Left kidney (tissue), 8 donors: ENCODE measurements around the gene VEZF1. TPM values are rescaled to one million over a fixed set of nuclear protein-coding genes. Genes with fewer than 3 reads are reported as not detected.
A peak's percentile ranks its signal among the peaks of the same experiment; 100 is the strongest.

Source experiments
- DNase-seq: peaks from one replicate; pipeline ENCODE4 v3.0.0-alpha.2; 2013
- long read RNA-seq, 8 donors: transcript quantifications; one replicate each; lab custom pipeline, GENCODE V29; 2026
- polyA plus RNA-seq: library from polyadenylated mRNA; unstranded; fragments of 120-200 nt; gene quantifications from one replicate; pipeline ENCODE4 v1.2.1, GENCODE V29; 2013; ENCODE audit not compliant: insufficient read length

The VEZF1 gene, protein sequence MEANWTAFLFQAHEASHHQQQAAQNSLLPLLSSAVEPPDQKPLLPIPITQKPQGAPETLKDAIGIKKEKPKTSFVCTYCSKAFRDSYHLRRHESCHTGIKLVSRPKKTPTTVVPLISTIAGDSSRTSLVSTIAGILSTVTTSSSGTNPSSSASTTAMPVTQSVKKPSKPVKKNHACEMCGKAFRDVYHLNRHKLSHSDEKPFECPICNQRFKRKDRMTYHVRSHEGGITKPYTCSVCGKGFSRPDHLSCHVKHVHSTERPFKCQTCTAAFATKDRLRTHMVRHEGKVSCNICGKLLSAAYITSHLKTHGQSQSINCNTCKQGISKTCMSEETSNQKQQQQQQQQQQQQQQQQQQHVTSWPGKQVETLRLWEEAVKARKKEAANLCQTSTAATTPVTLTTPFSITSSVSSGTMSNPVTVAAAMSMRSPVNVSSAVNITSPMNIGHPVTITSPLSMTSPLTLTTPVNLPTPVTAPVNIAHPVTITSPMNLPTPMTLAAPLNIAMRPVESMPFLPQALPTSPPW
- polyA plus RNA-seq = 115 TPM
- long read RNA-seq, donor 1, transcript VEZF1-202 (6 exons, 2,321 nt) = major isoform, 11 of 85 reads
- long read RNA-seq, donor 1, partial matches to known transcripts = 71 of 85 reads
- long read RNA-seq, donor 1, other reads (novel, unspliced or antisense) = 0 of 85 reads
- long read RNA-seq, donor 2, transcript VEZF1-202 (6 exons, 2,321 nt) = major isoform, 11 of 62 reads
- long read RNA-seq, donor 2, partial matches to known transcripts = 50 of 62 reads
- long read RNA-seq, donor 2, other reads (novel, unspliced or antisense) = 0 of 62 reads
- long read RNA-seq, donor 3, transcript VEZF1-202 (6 exons, 2,321 nt) = major isoform, 19 of 58 reads
- long read RNA-seq, donor 3, partial matches to known transcripts = 36 of 58 reads
- long read RNA-seq, donor 3, other reads (novel, unspliced or antisense) = 0 of 58 reads
- long read RNA-seq, donor 4, partial matches to known transcripts = 5 of 5 reads
- long read RNA-seq, donor 4, other reads (novel, unspliced or antisense) = 0 of 5 reads
- long read RNA-seq, donor 5, transcript VEZF1-202 (6 exons, 2,321 nt) = major isoform, 19 of 34 reads
- long read RNA-seq, donor 5, partial matches to known transcripts = 13 of 34 reads
- long read RNA-seq, donor 5, other reads (novel, unspliced or antisense) = 0 of 34 reads
- long read RNA-seq, donor 6, transcript VEZF1-202 (6 exons, 2,321 nt) = major isoform, 13 of 49 reads
- long read RNA-seq, donor 6, partial matches to known transcripts = 36 of 49 reads
- long read RNA-seq, donor 6, other reads (novel, unspliced or antisense) = 0 of 49 reads
- long read RNA-seq, donor 7, transcript VEZF1-202 (6 exons, 2,321 nt) = major isoform, 17 of 78 reads
- long read RNA-seq, donor 7, partial matches to known transcripts = 59 of 78 reads
- long read RNA-seq, donor 7, other reads (novel, unspliced or antisense) = 0 of 78 reads
- long read RNA-seq, donor 8, transcript VEZF1-202 (6 exons, 2,321 nt) = major isoform, 8 of 11 reads
- long read RNA-seq, donor 8, partial matches to known transcripts = 0 of 11 reads
- long read RNA-seq, donor 8, other reads (novel, unspliced or antisense) = 0 of 11 reads

DNA sequence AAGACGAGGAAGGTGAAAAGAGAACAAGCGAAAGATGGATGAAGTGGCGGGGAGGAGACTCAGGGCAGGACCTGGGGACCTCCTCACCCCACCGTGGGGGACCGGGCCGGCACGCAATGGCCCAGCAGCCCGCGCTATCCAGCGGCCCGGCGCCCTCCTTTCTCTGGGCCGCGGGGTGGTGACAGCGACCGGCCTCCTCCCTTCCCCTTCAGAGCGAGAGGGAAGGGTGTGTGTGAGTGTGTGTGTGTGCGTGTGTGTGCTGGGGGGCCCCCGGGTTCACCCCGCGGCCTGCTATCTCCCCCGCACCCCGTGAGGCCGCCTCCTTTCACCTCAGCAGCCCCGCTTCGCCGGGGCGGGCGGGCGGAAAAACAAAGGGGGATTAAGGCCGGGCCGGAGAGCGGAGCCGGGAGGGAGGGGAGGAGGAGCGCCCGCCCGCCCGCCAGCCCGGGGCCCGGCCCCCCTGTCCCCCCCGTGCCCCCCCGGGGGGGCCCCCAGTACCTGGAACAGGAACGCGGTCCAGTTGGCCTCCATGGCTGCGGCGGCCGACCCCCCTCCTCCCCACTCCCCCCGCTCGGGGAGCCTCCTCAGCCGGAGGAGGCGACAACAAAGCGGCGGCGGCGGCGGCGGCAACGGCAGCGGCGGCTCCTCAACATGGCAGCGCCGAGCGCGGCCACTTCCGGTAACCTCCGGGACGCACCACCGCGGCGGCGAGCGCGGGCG is at the start of gene VEZF1:
Gene VEZF1, minus strand, starts transcription at position 674 of the 720 bp plus-strand sequence. Its CDS starts 143 bp downstream, at position 531.
- DNase-seq = peak; percentile 78

DNA sequence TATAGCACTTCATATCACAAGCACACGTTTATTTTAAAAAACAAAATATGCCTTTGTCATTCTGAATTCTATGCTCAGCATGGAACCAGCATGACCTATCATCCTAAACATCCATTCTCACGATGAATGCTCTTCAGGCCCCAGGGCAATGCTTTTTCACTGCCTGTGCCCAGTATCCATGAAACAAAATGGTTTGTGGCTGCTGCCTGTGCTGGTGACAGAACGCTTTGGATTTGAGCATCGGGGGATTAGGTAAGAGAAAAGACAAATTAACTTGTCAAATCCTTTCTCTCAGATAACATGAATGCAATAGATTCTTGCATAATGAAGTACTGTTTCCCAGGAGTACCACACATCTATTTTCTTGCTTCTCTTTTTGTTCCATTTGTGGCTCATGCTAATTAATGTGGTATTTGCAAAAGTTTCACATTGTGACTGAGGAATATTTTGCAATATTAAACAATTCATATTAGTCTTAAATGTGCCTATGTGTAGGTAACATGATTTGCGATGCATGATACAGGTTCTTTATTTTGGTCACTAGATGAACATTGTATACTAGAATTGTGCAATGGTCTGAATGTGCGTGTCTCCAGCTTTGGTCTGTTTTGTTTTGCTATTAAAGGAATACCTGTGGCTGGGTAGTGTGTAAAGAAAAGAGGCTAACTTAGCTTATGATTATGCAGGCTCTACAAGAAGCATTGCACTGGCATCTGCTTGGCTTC is 44.8 kb upstream of the VEZF1 start:
- no peak for DNase-seq

DNA sequence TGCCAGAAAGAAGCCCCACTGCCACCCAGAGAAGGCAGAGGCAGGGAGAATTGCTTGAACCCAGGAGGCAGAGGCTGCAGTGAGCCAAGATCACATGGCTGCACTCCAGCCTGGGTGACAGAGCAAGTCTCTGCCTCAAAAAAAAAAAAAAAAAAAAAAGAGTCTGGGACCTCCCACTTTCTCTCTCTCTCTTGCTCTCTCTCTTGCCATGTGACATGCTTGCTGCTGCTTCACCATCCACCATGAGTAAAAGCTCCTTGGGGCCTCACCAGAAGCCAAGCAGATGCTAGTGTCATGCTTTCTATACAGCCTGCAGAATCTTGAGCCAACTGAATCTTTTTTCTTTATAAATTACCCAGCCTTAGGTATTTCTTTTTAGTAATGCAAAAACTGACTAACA is 40.5 kb upstream of the VEZF1 start:
- no peak for DNase-seq

DNA sequence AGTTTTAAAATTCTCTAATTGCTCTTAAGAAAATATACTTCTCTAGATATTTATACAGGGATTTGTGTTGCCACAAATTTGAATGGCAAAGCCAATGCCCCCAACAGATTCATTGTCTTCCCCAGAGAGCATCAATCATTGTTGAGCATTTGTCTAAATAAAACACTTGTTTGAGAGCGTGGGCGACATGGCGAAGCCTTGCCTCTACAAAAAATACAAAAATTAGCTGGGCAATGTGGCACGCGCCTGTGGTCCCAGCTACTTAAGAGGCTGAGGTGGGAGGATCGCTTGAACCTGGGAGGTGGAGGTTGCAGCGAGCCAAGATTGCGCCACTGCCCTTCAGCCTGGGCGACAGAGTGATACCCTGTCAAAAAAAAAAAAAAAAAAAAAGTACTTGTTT is 32.3 kb upstream of the VEZF1 start:
- no peak for DNase-seq

DNA sequence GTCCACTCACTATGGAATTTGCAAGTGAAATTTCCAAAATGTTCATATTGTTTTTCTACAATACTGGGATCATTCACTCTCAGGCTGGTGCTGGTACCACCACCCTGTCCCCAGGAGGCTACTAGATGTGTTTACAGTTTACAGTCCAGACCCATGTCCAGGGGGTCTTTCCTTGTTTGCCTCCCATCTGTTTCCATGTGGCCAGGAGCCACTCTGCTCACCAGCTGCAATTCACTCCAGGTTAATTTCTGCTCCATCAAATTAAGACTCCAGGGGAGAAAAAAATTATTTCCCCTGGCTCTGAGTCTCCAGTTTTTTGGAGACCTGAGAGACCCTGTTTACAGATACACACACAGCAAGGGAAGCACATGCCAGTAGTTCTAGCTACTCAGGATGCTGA is 31.5 kb upstream of the VEZF1 start:
- DNase-seq = no peak

DNA sequence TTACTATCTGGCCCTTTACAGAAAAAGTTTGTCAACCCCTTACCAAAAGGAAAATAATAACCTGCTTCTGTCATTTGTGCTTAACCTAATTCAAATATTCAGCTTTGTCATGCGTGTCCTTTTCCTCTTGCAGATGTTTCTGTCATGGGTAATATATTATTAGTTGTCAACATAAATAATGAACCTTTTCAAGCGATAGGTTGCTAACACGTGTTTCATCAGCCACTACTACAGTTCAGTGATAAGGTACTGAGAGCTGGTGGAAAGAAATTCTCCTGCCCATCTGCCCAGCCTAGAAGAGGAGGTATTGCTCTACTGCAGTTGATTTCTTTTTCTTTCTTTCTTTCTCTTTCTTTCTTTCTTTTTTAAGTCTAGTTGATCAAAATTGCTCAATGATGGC is 31.0 kb upstream of the VEZF1 start:
- DNase-seq = no peak

DNA sequence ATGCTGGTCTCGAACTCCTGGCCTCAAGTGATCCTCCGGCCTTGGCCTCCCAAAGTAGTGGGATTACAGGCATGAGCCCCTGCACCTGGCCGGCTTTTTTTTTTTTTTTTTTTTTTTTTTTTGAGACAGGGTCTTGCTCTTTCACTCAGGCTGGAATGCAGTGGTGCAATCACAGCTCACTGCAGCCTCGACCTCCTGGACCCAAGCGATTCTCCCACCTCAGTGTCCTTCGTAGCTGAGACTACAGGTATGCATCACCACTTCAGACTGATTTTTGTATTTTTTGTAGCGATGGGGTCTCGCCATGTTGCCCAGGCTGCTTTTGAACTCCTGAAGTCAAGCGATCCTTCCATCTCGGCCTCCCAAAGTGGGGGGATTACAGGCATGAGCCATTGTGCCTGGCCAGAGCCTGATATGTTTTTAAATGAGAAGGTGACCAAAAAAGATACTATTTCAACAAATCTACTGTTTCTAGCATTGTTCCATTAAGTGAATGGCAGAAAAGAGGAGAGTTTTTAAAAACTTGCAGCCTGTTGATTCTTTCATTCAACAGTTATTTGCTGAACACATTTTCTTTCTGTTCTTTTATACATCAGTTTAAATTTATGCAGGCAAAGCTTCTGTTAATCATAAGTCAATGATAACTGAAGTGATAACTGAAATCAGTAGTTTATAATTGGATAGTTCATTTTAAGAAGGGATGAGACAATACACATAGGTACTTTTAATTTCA is 22.2 kb upstream of the VEZF1 start:
- no peak for DNase-seq

DNA sequence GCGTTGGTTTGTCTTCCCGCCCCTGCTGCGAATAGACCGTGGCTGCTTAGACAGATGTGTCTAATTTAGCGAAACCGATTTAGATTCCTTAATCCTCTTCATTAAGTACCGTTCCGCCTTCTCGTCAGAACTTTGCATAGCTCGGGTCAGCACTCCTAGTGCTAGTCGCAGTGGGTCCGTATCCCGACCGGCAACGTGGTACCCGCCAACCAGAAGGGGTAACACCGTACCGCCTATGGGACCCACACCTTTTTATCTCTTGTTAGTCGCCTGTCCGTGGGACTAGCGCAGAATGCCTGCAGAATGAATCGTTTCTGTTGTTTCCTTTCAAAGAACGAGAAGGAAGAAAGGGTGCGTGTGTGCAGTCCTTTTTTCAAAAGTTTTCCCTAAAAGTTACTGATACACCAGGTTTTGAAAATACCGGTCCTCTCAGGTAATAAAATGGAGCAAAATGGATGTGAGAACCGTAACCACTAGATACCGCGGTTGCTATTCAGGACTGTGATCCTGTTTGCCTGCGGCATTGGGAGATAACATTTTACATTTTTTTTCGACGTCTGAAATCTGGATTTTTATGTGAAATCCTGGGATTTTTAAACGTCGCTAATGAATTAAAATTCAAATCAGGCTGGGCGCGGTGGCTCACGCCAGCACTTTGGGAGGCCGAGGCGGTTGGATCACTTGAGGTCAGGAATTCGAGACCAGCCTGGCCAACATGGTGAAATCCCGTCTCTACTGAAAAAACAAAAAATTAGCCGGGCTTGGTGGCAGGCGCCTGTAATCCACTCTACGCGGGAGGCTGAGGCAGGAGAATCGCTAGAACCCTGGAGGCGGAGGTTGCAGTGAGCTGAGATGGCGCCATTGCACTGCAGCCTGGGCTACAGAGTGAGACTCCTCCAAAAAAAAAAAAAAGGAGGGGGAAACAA is 20.0 kb upstream of the VEZF1 start:
- DNase-seq = no peak

DNA sequence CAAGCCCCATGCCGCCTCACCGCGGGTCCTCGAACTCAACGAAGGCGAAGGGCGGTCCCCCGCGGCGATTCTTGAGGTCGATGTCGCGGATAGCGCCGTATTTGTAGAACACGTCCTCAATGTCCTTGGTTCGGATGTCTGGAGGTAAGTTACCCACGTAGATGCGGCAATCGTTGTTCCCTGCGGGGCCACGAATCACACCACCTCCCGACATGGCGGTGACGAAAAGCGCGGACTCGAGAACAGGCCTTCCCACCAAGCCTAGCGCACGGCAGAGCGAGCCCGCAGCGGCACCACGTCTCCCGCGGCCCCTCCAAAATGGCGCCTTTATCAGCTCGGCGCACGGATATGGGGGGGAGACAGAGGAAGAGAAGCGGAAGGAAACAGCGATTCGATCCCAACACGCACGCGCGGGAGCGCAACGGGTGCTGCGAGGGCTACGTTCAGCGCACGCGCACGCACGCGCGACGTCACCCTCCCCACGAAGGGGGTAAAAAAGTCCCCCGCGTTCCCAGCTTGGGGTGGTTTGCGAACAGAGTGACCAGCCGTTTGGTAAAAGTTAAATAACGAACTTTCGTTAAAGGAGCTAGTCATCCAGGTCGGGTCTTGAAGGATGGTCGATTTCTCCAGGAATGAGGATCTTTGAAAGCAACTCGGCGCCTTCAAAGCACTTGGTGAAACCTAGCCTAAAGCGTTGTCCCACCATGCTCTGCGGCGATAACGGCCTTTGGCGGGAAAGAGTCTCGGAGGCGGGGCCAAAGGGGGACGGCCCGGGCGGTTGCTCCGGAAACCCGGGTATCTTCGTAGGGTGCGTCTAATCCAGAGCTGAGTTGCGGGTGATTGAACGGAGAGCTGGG is 19.1 kb upstream of the VEZF1 start, which contains the start of gene SRSF1:
Gene SRSF1, minus strand, starts transcription at position 323 of the 857 bp plus-strand sequence. Its CDS starts 109 bp downstream, at position 214.
- DNase-seq = peak; percentile 98

DNA sequence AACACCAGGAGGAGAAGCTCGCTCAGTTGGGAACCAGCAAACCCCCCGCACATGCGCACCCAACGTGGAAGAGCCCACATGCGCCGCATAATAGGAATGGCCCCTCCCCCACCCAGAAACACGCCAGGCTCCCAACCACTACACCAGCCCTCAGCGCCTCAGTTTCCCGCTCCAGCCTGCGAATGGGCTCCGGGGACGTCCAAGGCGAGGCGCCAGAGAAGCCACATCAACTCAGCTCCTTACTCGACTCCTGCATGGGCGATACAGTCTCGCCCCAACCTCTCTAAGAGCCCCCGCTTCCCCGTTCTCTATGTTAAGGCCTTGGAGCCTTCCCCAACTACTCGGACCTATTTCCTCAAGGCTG is 18.5 kb upstream of the VEZF1 start:
- DNase-seq = peak; percentile 81

DNA sequence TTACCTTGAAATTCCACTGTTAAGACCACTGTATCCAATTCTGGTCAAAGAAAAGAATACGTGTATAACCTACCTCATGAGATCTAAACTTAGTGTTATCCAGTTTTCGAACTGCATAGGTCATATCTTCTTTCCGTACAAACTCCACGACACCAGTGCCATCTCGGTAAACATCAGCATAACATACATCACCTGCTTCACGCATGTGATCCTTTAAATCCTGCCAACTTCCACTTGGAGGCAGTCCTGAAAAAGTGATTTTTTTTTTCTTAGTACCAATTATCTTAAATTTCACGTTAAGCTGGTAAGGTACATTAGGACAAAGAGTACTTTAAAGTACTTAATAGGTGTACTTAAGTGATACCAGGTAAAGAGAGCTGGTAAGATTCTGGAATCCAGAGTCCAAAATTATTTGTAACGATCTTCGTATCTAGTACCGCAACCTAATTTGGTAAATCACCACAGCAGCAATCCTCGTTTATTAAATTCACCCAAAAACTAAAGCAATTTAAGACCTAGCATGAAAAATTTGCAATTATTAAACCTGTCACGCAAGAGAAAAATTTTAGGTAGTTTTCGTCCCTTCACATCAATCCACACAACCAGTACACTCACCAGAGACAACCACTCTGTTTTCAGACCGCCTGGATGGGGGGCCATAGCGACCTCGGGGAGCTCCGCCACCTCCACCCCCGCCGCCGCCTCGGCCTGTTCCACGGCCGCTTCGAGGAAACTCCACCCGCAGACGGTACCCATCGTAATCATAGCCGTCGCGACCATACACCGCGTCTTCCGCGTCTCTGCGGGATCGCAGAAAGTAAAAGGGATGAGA is 17.9 kb upstream of the VEZF1 start:
- DNase-seq = no peak

DNA sequence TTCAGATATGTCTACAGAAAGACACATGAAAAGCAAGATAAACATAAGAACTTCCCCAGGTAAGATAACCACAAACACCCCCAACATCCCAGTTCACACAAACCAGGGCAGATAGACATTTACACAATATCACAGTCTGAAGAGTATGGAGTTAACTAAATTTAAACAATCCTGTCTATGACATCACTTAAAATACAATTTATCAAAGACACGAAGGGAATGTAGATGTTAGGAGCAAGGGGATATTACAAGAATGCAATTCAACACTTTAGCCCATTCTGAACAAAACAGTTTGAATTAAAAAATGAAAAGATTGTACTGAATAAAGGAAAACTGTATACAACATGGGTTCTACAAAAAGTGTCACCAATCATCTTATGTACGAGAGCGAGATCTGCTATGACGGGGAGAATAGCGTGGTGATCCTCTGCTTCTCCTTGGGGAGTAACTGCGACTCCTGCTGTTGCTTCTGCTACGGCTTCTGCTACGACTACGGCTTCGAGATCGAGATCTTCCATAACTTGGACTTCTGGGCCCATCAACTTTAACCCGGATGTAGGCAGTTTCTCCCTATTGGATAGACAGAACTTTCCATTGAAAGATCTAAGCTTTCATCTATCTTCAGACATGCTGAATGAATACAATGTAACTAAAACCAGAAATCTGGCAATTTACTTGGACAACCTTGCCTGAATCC is 17.1 kb upstream of the VEZF1 start:
- no peak for DNase-seq

DNA sequence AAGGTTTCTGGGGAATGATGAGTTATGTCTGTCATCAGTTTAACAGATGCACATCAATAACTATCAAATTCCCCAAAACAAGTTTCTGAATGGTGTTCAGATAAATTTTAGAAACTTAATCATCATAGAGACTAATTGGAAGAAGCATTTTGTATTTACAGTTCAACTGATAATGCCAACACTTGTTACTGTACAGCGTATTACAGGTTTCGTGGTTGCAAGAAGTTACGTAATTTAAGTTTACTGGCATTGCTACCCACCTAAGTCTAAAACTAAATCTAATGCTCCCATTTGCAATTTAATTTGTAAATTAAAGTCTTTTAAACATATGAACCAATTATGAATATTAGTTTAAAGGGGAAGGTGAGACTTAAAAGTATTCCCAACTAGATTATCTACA is 16.0 kb upstream of the VEZF1 start:
- DNase-seq = no peak

DNA sequence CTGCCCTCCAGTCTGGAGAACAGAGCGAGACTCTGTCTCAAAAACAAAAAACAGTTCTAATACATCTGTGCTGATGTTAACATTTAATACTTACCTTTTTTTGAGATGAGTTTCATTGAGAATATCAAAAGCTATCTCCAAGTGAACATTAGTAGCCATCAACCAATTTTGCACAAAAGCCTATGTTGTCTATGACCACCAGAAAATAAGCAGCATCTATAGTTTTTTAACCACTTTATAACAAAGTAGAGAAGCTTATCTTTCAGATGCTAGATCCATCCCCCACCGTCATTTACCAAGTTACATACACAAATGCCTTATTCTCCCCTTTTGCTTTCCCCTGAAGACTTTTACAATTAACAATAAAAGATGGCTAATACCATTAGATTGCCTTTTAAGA is 14.9 kb upstream of the VEZF1 start:
- DNase-seq = no peak

DNA sequence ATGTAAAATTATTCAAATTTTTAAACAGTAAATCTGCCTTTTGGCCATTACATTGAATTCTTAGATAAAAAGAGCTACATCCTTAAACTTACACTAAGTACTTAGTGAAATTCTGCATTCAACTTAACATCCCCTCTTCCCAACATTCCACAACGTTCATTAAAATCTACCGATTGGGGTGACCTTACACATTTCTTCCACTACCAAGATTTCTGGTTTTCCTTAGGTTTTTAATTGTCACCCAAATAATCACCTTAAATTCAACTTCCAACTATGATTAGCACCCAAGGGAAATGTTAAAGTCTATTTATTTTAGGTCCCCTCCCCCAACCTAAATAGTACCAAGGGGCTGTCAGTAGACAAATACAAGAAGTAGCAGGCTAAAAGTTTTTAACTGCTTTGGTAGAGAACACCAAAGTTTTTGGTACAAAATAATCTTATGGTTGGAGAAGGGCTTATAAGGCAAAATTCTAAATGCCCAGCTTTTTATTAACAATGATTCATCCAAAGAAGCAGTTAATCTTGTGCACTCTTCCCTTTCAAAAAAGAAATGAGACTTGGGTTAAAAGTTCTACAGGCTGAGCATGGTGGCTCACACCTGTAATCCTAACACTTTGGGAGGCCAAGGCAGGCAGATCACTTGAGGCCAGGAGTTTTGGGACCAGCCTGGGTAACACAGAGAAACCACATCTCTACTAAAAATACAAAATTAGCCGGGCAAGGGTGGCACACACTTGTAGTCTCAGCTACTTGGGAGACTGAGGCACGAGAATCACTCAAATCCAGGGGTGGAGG is 14.3 kb upstream of the VEZF1 start:
- no peak for DNase-seq
